Right lobe of liver (tissue), 6 donors: ENCODE measurements around the gene MBP. TPM values are rescaled to one million over a fixed set of nuclear protein-coding genes. Genes with fewer than 3 reads are reported as not detected.

ENCODE experiments used
- ATAC-seq, 4 donors: fragments of 200-7000 bp; cut with Tn5 transposase; one replicate each; pipeline ENCODE4 v1.9.1; 2020; ENCODE audit warnings: mild to moderate bottlenecking in 4 of 4, moderate library complexity in 4 of 4
- DNase-seq, 3 donors: peaks; one replicate each; pipeline ENCODE4 v3.0.0-alpha.2; 2020
- H3K27ac ChIP-seq, 3 donors: fragments of 200-600 bp; one replicate each; pipeline ENCODE4 v1.8.0; 2022
- H3K27me3 ChIP-seq, 2 donors: fragments of 200-600 bp; one replicate each; pipeline ENCODE4 v1.8.0; 2022
- H3K36me3 ChIP-seq, 4 donors: fragments of 200-600 bp; sonication (generic) in 1 of 4; one replicate each; pipeline versions ENCODE4 v1.5.1 to v1.8.0; 2017 to 2022; ENCODE audit warnings: control low read depth in 1 of 4
- H3K4me1 ChIP-seq, 4 donors: fragments of 200-600 bp; sonication (generic) in 1 of 4; one replicate each; pipeline versions ENCODE4 v1.5.1 to v1.8.0; 2017 to 2022; ENCODE audit warnings: control low read depth in 1 of 4
- H3K4me3 ChIP-seq, 3 donors: fragments of 200-600 bp; one replicate each; pipeline ENCODE4 v1.8.0; 2022
- H3K9me3 ChIP-seq, 4 donors: fragments of 200-600 bp; sonication (generic) in 1 of 4; one replicate each; pipeline versions ENCODE4 v1.5.1 to v1.8.0; 2017 to 2022; ENCODE audit warnings: control low read depth in 1 of 4
- POLR2A ChIP-seq: fragments of 450-650 bp; IDR thresholded peaks from one replicate; pipeline ENCODE4 v1.6.1; 2017; ENCODE audit warnings: antibody characterized with exemption, mild to moderate bottlenecking
- WGBS: methylation state at CpG from one replicate; pipeline ENCODE4 v1.1.6; 2018; ENCODE audit warnings: low coverage, low lambda C conversion rate; ENCODE audit not compliant: insufficient coverage; ENCODE audit errors: missing lambda C conversion rate; 5-methylcytosine and 5-hydroxymethylcytosine counted together
- intact Hi-C, 2 donors: fragments of 100-400 bp; cut with DNase I; formaldehyde crosslinking; loops; one replicate each; pipeline versions ENCODE4 v1.11.2 to v1.14.1; 2022
- total RNA-seq, 6 experiments: library from RNA; depleted of rRNA in 2 of 6; stranded (reverse); fragments of >200 nt in 2 of 6; fragmentation: NEBNext Ultra II Directional in 3 of 6; extraction: Animal tissue kit (Norgen Biotek cat#: 25700) in 3 of 6; gene quantifications; one replicate each; pipeline versions ENCODE4 v1.1.0 to v1.2.4, GENCODE V29; 2016 to 2023
- TF ChIP-seq, protein P1 (sequence below), 4 donors: fragments of 200-600 bp in 3 of 4; fragments of 450-650 bp in 1 of 4; IDR thresholded peaks; one replicate each; pipeline versions ENCODE4 v1.5.1 to v1.8.0; 2016 to 2022; ENCODE audit warnings: antibody characterized with exemption in 4 of 4, mild to moderate bottlenecking in 2 of 4
- donor health status: DM: no; HTN: yes; CAD: no.
- donor health status: DM: no; HTN: no; CAD: no.
- donor health status: DM: no; HTN: no; CAD: no.
- donor health status: DM: no; HTN: yes; CAD: no.
- donor health status: DM: no; HTN: yes; CAD: no.

MBP gene
- total RNA-seq, 6 experiments from 2014 or later, result 24.0 to 40.8 (median 27.6) TPM

DNA sequence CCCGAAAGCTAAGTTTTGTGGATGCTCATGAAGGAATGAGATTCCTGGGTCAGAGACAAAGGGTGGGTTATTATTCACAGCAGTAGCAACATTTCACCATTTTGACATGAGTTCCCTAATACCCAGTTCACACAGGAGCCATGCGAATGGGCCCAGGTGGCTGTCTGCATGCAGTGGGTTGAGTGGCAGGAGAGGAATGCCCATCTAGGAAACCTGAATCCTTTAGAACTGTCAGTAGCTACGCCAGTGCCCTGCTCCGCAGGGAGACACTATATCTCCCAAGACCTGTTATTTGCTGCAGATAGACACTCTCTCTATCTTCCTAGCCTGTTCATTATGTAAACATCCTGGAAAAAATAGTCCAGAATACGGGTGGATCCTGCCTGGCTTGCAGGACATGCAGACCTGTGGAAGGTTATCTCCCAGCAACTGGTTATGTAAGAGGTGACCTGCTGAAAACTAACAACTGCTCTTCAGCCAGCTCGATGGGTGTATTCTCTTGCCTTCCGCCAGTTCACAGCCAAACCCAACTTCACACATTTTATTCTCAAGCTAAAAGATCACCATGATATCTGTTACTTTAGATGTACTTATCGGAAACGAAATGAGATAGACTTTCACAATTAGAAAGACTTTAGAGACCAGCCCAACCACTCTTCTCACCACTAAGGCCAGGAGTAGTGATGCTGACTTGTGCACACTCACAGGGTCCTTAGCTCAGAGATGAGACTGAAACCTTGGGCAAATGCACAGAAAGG, 59.1 kb downstream of the MBP start:
- WGBS, result 50% methylated on average over 8 of the region's 9 CpGs
- H3K9me3 ChIP-seq, result no peaks in the 10 kb centered on the region
- peak overlapping the region in 1 of 3 donors; percentile 11 for H3K27ac ChIP-seq
- no peak for TF ChIP-seq POLR2A
- TF ChIP-seq, protein P1, sequence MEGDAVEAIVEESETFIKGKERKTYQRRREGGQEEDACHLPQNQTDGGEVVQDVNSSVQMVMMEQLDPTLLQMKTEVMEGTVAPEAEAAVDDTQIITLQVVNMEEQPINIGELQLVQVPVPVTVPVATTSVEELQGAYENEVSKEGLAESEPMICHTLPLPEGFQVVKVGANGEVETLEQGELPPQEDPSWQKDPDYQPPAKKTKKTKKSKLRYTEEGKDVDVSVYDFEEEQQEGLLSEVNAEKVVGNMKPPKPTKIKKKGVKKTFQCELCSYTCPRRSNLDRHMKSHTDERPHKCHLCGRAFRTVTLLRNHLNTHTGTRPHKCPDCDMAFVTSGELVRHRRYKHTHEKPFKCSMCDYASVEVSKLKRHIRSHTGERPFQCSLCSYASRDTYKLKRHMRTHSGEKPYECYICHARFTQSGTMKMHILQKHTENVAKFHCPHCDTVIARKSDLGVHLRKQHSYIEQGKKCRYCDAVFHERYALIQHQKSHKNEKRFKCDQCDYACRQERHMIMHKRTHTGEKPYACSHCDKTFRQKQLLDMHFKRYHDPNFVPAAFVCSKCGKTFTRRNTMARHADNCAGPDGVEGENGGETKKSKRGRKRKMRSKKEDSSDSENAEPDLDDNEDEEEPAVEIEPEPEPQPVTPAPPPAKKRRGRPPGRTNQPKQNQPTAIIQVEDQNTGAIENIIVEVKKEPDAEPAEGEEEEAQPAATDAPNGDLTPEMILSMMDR (IDR thresholded peaks at IDR 0.05), result no peak
- no peak overlapping the region for H3K4me3 ChIP-seq
- H3K27me3 ChIP-seq, result no peaks in the 10 kb centered on the region
- peak; percentile 64 to 82 (median 70) for ATAC-seq
- intact Hi-C loops, result no loop called here
- no peaks in the 10 kb centered on the region for H3K36me3 ChIP-seq
- no peak for DNase-seq
- H3K4me1 ChIP-seq, result peaks cover 3 to 19% (median 10%) of the 10 kb centered on the region in 4 donors

DNA sequence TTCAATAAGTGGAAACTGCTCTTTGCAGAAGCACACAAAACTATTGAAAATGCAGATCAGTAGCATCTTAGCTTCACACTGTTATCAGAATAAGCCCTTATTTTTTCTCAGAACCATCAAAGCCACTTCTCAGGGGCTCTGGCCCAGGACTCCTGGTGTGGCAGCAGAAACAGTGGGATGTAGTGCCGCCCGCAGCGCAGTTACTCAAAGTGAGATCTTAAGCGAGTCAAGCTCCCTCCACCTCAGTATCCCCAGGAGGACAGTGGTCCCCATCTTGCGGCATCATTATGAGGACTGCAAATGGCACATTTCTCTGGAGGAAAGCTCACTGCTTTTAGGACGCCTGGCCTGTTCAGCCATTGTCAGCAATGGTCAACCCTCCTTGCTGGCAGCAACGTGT, 60.0 kb downstream of the MBP start:
- Histone ChIP-seq H3K36me3 (no peaks in the 10 kb centered on the region), H3K9me3 (no peaks in the 10 kb centered on the region), H3K4me3 (no peak overlapping the region), H3K27ac (peak overlapping the region in 1 of 3 donors; percentile 15), H3K4me1 (peaks cover 3 to 19% (median 10%) of the 10 kb centered on the region in 4 donors), H3K27me3 (no peaks in the 10 kb centered on the region)
- WGBS, result 80% methylated on average over 1 of the region's 7 CpGs
- intact Hi-C loops, result no loop called here
- TF ChIP-seq POLR2A, result no peak
- TF ChIP-seq, protein P1 (IDR thresholded peaks at IDR 0.05), result no peak
- no peak for ATAC-seq
- no peak for DNase-seq

DNA sequence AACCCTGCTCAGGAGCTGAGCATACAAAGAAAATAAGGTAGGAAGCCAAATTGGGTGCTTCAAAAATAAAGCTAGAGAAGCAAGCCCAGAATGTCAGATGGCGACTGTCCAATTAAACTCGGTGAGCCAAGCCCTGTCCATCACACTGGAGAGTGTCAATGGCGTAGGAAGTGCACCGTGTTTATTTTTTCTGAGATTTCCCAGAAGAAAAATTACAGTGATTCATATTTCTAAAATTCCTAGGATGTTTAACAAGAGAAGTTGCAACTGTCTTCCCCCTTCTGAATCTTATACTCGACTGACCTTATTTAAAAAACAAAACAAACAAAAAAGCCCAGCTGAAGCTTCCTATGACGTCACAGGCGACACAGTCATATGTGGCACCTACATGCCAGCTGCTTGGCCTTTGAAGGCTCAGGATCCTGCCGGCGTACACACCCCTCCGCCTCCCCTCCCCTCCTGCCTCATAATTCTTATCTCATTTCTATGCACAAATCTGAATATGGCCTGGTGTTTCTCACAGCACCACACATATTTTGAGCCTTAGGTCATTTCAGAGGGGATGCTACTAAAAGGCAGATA, 60.8 kb downstream of the MBP start:
- Histone ChIP-seq H3K4me1 (peaks cover 3 to 19% (median 10%) of the 10 kb centered on the region in 4 donors), H3K27ac (peak overlapping the region in 1 of 3 donors; percentile 4), H3K9me3 (no peaks in the 10 kb centered on the region), H3K36me3 (no peaks in the 10 kb centered on the region), H3K4me3 (no peak overlapping the region), H3K27me3 (no peaks in the 10 kb centered on the region)
- ATAC-seq (no peak), DNase-seq (no peak)
- TF ChIP-seq, protein P1 (IDR thresholded peaks at IDR 0.05), result no peak
- no peak for TF ChIP-seq POLR2A
- intact Hi-C loops, result no loop called here
- WGBS, result 67% methylated on average over 10 of the region's 10 CpGs

DNA sequence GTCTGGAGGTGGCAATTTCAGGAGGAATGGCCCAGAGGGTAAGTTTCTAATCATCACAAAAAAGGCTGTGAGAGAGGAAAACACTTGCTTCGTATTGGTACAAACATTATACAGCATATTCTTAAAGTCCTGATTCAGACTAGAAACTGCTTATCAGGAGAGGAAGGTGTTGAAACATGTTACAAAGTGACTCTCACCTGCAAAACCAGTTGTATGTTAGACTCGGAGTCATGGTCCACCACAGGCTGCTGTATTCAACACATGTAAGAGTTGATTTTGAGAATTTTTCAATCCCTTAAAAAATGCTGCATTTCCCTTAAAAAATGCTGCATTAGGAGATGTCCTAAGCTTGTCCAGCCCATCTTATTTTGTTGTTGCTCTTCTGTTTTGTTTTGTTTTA, 61.5 kb downstream of the MBP start:
- intact Hi-C loops, result no loop called here
- peaks cover 3 to 19% (median 10%) of the 10 kb centered on the region in 4 donors for H3K4me1 ChIP-seq
- H3K27me3 ChIP-seq, result no peaks in the 10 kb centered on the region

More for the DNA sequence above, 61.5 kb downstream of the MBP start:
- TF ChIP-seq POLR2A, result no peak
- TF ChIP-seq, protein P1 (IDR thresholded peaks at IDR 0.05), result no peak
- WGBS, result 71% methylated on average over 2 of the region's 2 CpGs
- DNase-seq (no peak), ATAC-seq (no peak)
- Histone ChIP-seq H3K36me3 (peaks cover 0 to 2% (median 0%) of the 10 kb centered on the region in 4 donors), H3K4me3 (no peak overlapping the region), H3K9me3 (no peaks in the 10 kb centered on the region), H3K27ac (peak overlapping the region in 1 of 3 donors; percentile 4)
